NCI-H2081 treated with DMSO at 0.1 percent for 48 hours (cell line): ENCODE measurements around the gene FBLN1.
"Not testable (repeated sequence)": the region's sequence is repeated elsewhere in the genome, so short reads cannot be mapped to it uniquely, and the experiment has no call there.

ENCODE experiments used
- DNase-seq: peaks from one replicate; lab custom pipeline; 2025; lab: John Stamatoyannopoulos, UW

Gene FBLN1

DNA sequence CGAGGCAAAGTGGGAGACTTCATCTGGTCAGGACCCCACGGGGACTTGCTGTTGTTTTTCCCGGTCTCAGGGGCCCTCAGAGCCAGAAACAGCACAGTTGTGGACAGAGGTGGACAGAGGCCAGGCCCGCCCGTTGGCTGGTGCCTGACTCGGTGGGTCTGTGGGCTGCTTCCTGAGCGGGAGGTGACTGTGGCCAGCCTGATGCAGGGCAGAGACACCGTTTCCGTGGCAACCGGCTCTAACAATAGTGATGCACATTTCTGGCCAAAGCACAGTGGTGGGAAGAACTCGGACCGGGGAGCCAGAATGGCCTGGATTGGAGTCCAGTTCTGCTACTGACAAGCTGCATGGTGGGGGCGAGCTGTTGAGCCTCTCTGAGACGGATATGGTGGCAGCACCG is 110.3 kb downstream of the FBLN1 start:
- no peak for DNase-seq

- DNase-seq, result no peak
Observed at GRCh38 chr22:45615364-45615763, 112.7 kb downstream of the FBLN1 start.

DNA sequence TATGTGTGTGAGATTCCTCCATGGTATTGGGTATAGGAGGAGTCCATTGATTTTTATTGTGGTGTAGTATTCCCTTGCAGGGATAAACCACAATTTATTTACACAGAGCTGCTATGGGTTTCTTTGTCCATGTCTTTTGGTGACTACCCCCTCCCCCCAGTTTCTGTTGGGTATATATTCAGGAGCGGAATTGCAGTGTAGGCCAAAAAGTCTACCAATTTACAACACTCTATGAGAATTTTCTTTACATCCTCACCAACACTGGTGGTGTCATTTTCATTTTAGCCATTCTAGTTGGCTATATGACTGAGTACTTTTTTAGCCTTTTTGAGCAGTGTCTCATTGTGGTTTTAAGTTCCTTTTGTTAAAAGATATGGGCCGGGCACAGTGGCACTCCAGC is 113.7 kb downstream of the FBLN1 start:
- DNase-seq, result no peak

DNA sequence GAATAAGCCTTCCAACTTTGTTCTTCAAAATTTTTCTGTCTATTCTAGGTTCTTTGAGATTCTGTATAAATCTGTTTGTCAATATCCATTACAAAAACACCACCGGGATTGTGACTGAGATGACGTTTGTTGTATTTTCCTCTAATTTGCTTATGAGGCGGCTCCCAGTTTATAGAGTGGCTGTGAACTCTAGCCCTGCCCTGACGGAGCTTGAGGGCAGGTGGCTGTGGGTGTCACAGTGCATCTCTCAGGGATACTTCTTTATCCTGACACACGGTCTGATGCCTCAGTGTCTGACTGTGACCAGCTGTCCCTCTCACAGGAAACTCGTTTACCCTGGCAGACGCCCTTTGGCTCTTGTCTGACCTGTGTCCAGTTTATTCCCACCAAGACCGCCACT is 115.3 kb downstream of the FBLN1 start:
- no peak for DNase-seq

GRCh38 chr22:45620706-45621105 is 118.0 kb downstream of the FBLN1 start:
- no peak for DNase-seq

- no peak for DNase-seq
Observed at GRCh38 chr22:45621836-45622600, 119.3 kb downstream of the FBLN1 start.

GRCh38 chr22:45623464-45624145 is 120.9 kb downstream of the FBLN1 start:
- not testable (repeated sequence) for DNase-seq

DNA sequence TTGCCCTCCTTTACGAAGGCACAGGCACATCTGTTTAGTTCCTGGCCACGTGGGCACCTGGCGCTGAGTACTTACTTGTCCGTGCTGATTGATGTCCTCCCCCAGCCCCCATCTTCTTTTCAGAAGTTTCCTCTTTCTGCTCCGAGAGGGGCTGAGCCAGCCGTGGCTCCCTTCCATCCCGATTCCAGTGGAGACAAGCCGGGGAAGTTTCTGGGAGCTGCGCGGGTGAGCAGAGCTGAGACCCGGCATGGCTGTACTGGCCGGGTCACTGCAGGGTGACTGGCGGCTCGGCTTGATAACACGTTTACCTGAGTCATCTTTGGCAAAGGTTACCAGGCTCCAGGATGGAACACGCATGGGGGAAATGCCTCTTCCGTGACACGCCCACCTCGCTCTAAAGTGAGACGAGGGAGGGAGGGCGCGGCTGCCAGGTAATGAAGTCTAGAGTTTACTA is 123.5 kb downstream of the FBLN1 start:
- DNase-seq, result no peak

GRCh38 chr22:45627489-45628233 is 125.0 kb downstream of the FBLN1 start:
- no peak for DNase-seq

GRCh38 chr22:45628515-45628914 is 125.8 kb downstream of the FBLN1 start:
- no peak for DNase-seq

- DNase-seq, result no peak
Observed at GRCh38 chr22:45629469-45630089, 126.9 kb downstream of the FBLN1 start.

- DNase-seq, result no peak
Observed at GRCh38 chr22:45630436-45630835, 127.8 kb downstream of the FBLN1 start.

GRCh38 chr22:45631140-45631840 is 128.6 kb downstream of the FBLN1 start:
- DNase-seq, result no peak

- no peak for DNase-seq
Observed at GRCh38 chr22:45631841-45632238, 129.2 kb downstream of the FBLN1 start.

- no peak for DNase-seq
Observed at GRCh38 chr22:45632791-45633515, 130.3 kb downstream of the FBLN1 start.

- DNase-seq, result no peak
Observed at GRCh38 chr22:45636683-45637082, 134.0 kb downstream of the FBLN1 start.

GRCh38 chr22:45638197-45638596 is 135.5 kb downstream of the FBLN1 start:
- DNase-seq, result no peak

GRCh38 chr22:45638834-45639746 is 136.4 kb downstream of the FBLN1 start:
- no peak for DNase-seq

- DNase-seq, result no peak
Observed at GRCh38 chr22:45639747-45640102, 137.0 kb downstream of the FBLN1 start.
